Activated CD8-positive, alpha-beta T cell treated with anti-CD3 and anti-CD28 coated beads for 36 hours (primary cell): ENCODE data around the gene MKKS. TPM values are rescaled to one million over a fixed set of nuclear protein-coding genes. Genes with fewer than 3 reads are reported as not detected.

Source experiments
- ATAC-seq: fragments of 200-7000 bp; cut with Tn5 transposase; one replicate; pipeline ENCODE4 v1.10.0; 2021; ENCODE audit warnings: mild to moderate bottlenecking, moderate library complexity
- CTCF ChIA-PET: fragments of 350-600 bp; sonication (Branson Sonifier 250); formaldehyde crosslinking; loops from one replicate; lab custom pipeline; 2021; ENCODE audit warnings: antibody characterized with exemption; lab: Charles Lee
- POLR2A ChIA-PET: fragments of 350-600 bp; sonication (Branson Sonifier 250); formaldehyde crosslinking; loops from one replicate; lab custom pipeline; 2021; ENCODE audit warnings: antibody characterized with exemption; lab: Charles Lee
- DNase-seq: peaks from one replicate; pipeline ENCODE4 v3.0.0-alpha.2; 2020
- H3K27ac Mint-ChIP-seq: one replicate; pipeline ENCODE4 v1.8.0; 2021; ENCODE audit warnings: mild to moderate bottlenecking, mixed read lengths
- H3K27me3 Mint-ChIP-seq: one replicate; pipeline ENCODE4 v1.8.0; 2021; ENCODE audit warnings: mixed read lengths
- H3K36me3 Mint-ChIP-seq: one replicate; pipeline ENCODE4 v1.8.0; 2021; ENCODE audit warnings: low read depth, mixed read lengths
- H3K4me1 Mint-ChIP-seq: one replicate; pipeline ENCODE4 v1.8.0; 2021; ENCODE audit warnings: low read depth, mixed read lengths
- H3K4me3 Mint-ChIP-seq: one replicate; pipeline ENCODE4 v1.8.0; 2021; ENCODE audit warnings: mild to moderate bottlenecking, moderate library complexity, mixed read lengths
- H3K9me3 Mint-ChIP-seq: one replicate; pipeline ENCODE4 v1.8.0; 2021; ENCODE audit warnings: mixed read lengths
- intact Hi-C: fragments of 100-400 bp; cut with micrococcal nuclease; formaldehyde crosslinking; loops from one replicate; pipeline ENCODE4 v1.10.0; 2022
- total RNA-seq, 2 experiments: library from RNA; stranded (reverse); gene quantifications; one replicate each; pipeline ENCODE4 v1.2.3, GENCODE V29; 2021
- TF ChIP-seq, protein P1 (sequence below): fragments of 200-600 bp; IDR thresholded peaks from one replicate; pipeline ENCODE4 v1.8.0; 2022; ENCODE audit warnings: antibody characterized with exemption, mild to moderate bottlenecking

The MKKS gene
- total RNA-seq, 2 experiments from 2014 or later = 6.9 TPM

DNA sequence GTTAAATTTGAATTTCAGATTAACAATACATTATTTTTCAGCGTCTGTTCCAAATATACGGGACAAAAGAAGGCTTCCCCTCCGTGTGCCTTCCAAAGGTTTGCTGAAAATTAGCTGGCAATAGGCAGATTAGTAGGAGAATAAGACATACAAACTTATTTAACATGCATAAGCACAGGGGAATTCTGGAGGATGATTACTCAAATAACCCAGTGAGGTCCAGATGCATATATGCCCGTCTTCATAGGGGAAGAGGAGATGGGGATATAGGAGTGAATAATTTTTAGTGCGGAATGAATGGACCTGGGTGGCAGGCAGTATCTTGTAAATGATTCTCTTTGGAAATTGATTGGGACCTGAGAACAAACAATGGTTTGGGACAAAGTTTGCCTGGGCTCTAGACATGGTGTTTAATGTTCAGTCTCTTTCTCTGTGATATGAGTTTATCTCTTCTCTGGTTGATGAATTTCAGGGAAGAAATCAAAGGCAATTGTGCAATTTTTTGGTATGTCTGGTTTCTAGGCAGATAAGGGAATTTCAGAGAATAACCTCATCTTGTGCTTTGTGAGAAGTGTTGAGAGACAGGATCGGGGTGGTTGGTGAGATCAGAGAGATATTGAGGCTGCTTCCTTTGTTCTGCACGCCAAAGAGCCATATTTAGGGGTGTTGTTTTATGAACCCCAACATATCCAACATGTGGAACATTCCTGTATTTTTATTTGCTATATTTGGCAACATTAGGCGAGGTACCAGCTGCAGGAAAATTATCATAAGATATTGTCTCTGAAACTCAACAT is 63.7 kb downstream of the MKKS start:
- TF ChIP-seq, protein P1, sequence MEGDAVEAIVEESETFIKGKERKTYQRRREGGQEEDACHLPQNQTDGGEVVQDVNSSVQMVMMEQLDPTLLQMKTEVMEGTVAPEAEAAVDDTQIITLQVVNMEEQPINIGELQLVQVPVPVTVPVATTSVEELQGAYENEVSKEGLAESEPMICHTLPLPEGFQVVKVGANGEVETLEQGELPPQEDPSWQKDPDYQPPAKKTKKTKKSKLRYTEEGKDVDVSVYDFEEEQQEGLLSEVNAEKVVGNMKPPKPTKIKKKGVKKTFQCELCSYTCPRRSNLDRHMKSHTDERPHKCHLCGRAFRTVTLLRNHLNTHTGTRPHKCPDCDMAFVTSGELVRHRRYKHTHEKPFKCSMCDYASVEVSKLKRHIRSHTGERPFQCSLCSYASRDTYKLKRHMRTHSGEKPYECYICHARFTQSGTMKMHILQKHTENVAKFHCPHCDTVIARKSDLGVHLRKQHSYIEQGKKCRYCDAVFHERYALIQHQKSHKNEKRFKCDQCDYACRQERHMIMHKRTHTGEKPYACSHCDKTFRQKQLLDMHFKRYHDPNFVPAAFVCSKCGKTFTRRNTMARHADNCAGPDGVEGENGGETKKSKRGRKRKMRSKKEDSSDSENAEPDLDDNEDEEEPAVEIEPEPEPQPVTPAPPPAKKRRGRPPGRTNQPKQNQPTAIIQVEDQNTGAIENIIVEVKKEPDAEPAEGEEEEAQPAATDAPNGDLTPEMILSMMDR = no peak
- no peaks in the 10 kb centered on the region for H3K36me3 Mint-ChIP-seq
- H3K9me3 Mint-ChIP-seq = peaks cover 4% of the 10 kb centered on the region
- intact Hi-C loops = no loop called here
- no peak overlapping the region for H3K4me3 Mint-ChIP-seq
- ChIA-PET POLR2A (no interaction called here), CTCF (no interaction called here)
- DNase-seq = no peak
- H3K27ac Mint-ChIP-seq = no peak overlapping the region
- H3K4me1 Mint-ChIP-seq = no peaks in the 10 kb centered on the region
- ATAC-seq = no peak
- peaks cover 11% of the 10 kb centered on the region for H3K27me3 Mint-ChIP-seq

GRCh38 chr20:10369723-10370090 is 64.3 kb downstream of the MKKS start:
- ATAC-seq (no peak), DNase-seq (no peak)
- no peak overlapping the region for H3K27ac Mint-ChIP-seq
- TF ChIP-seq, protein P1 = no peak
- no peaks in the 10 kb centered on the region for H3K36me3 Mint-ChIP-seq
- H3K4me3 Mint-ChIP-seq = no peak overlapping the region
- peaks cover 4% of the 10 kb centered on the region for H3K9me3 Mint-ChIP-seq
- POLR2A ChIA-PET = no interaction called here
- peaks cover 12% of the 10 kb centered on the region for H3K27me3 Mint-ChIP-seq
- CTCF ChIA-PET = no interaction called here
- H3K4me1 Mint-ChIP-seq = no peaks in the 10 kb centered on the region
- intact Hi-C loops = no loop called here

GRCh38 chr20:10368702-10369041 is 65.3 kb downstream of the MKKS start:
- TF ChIP-seq, protein P1 = no peak
- ChIA-PET POLR2A (no interaction called here), CTCF (no interaction called here)

GRCh38 chr20:10367943-10368701 is 65.9 kb downstream of the MKKS start:
- ChIA-PET CTCF (no interaction called here), POLR2A (no interaction called here)
- intact Hi-C loops = no loop called here
- no peaks in the 10 kb centered on the region for H3K36me3 Mint-ChIP-seq
- H3K27ac Mint-ChIP-seq = no peak overlapping the region
- H3K27me3 Mint-ChIP-seq = peaks cover 15% of the 10 kb centered on the region
- peaks cover under 1% of the 10 kb centered on the region for H3K9me3 Mint-ChIP-seq
- TF ChIP-seq, protein P1 = no peak
- ATAC-seq (no peak), DNase-seq (no peak)
- no peak overlapping the region for H3K4me3 Mint-ChIP-seq
- H3K4me1 Mint-ChIP-seq = no peaks in the 10 kb centered on the region

More at GRCh38 chr20:10368702-10369041, 65.3 kb downstream of the MKKS start:
- Mint-ChIP-seq H3K9me3 (peaks cover 4% of the 10 kb centered on the region), H3K27ac (no peak overlapping the region), H3K4me3 (no peak overlapping the region), H3K4me1 (no peaks in the 10 kb centered on the region), H3K27me3 (peaks cover 15% of the 10 kb centered on the region), H3K36me3 (no peaks in the 10 kb centered on the region)
- intact Hi-C loops = no loop called here
- no peak for DNase-seq
- no peak for ATAC-seq

GRCh38 chr20:10367693-10367942 is 66.4 kb downstream of the MKKS start:
- Mint-ChIP-seq H3K27ac (no peak overlapping the region), H3K4me3 (no peak overlapping the region), H3K36me3 (no peaks in the 10 kb centered on the region), H3K9me3 (no peaks in the 10 kb centered on the region), H3K4me1 (no peaks in the 10 kb centered on the region), H3K27me3 (peaks cover 18% of the 10 kb centered on the region)
- no peak for ATAC-seq
- ChIA-PET POLR2A (no interaction called here), CTCF (no interaction called here)
- no peak for DNase-seq
- TF ChIP-seq, protein P1 = no peak
- intact Hi-C loops = no loop called here
